ENCODE measurements around the gene GABPA. TPM values are rescaled to one million over a fixed set of nuclear protein-coding genes. Genes with fewer than 3 reads are reported as not detected.

The GABPA gene
- total RNA-seq, 1 donor from 2014 or later: 16.0 TPM

- no peak for ATAC-seq
Observed at GRCh38 chr21:25813917-25814316, 79.1 kb downstream of the GABPA start.

- ATAC-seq: no peak
Observed at GRCh38 chr21:25818121-25818520, 83.3 kb downstream of the GABPA start.

GRCh38 chr21:25818551-25818950 lies 83.8 kb downstream of the GABPA start:
- ATAC-seq: no peak

Other genes starting within 250 kb of the GABPA start
- gene MRPL39, start 127.5 kb upstream of the GABPA start, total RNA-seq: 29.8 TPM
- 4.3 TPM for gene JAM2, start 95.7 kb upstream of the GABPA start, total RNA-seq
- gene ATP5PF, start 68 bp upstream of the GABPA start, total RNA-seq: 121 TPM

Measured in esophagus mucosa (tissue), 1 donor.